GM12878 (cell line): ENCODE measurements around the gene AMPD3. TPM values are rescaled to one million over a fixed set of nuclear protein-coding genes. Genes with fewer than 3 reads are reported as not detected.

Experiments
- ATAC-seq: fragments of 200-7000 bp; cut with Tn5 transposase; 3 replicates; pipeline ENCODE4 v1.9.1; 2020; ENCODE audit warnings: mild to moderate bottlenecking, moderate library complexity
- BruUV-seq: library from RNA; stranded (reverse); fragments of 400-500 nt; replicated peaks from 2 replicates; lab custom pipeline; 2021; lab: Mats Ljungman, UMichigan
- CTCF ChIA-PET: fragments of 300-600 bp; sonication (Branson Sonifier 250); formaldehyde crosslinking; extraction: SDS; loops from one replicate; lab custom pipeline; 2021; ENCODE audit warnings: inconsistent platforms; lab: Yijun Ruan, JAX
- POLR2A ChIA-PET: fragments of 350-600 bp; formaldehyde crosslinking; extraction: SDS; loops from one replicate; lab custom pipeline; 2021; ENCODE audit warnings: inconsistent platforms; lab: Charles Lee
- RAD21 ChIA-PET: fragments of 300-600 bp; sonication (Branson Sonifier 250); formaldehyde crosslinking; loops from one replicate; lab custom pipeline; 2023; ENCODE audit warnings: antibody characterized with exemption; ENCODE audit not compliant: unreplicated experiment; lab: Charles Lee
- SMC1A ChIA-PET: fragments of 300-600 bp; sonication (Branson Sonifier 250); formaldehyde crosslinking; loops from one replicate; lab custom pipeline; 2023; ENCODE audit not compliant: unreplicated experiment, uncharacterized antibody; lab: Charles Lee
- DNase-seq: peaks from one replicate; pipeline ENCODE4 v3.0.0-alpha.2; 2011; ENCODE audit warnings: low read depth, low spot score
- FAIRE-seq: peaks from 3 replicates; lab custom pipeline; 2011; peaks lifted over from hg19 to GRCh38; lab: Jason Lieb, UNC
- H2AFZ ChIP-seq: 2 replicates; pipeline ENCODE4 v1.6.0; 2011; ENCODE audit warnings: low read depth, low read length, control low read depth; ENCODE audit not compliant: control insufficient read depth
- H3K27ac ChIP-seq: 2 replicates; pipeline ENCODE4 v1.5.1; 2011; ENCODE audit warnings: control low read depth; ENCODE audit not compliant: control insufficient read depth, insufficient read depth
- H3K27me3 ChIP-seq, 2 experiments: replicated peaks in 1 of 2; 2 replicates each; pipeline versions ENCODE4 v1.6.0 to v1.6.1; 2011; ENCODE audit warnings: low read length in 1 of 2; ENCODE audit not compliant: control insufficient read depth in 2 of 2, insufficient read depth in 2 of 2
- H3K36me3 ChIP-seq, 2 experiments: 2 replicates each; pipeline ENCODE4 v1.5.1; 2011; ENCODE audit warnings: low read length in 1 of 2; ENCODE audit not compliant: control insufficient read depth in 2 of 2, insufficient read depth in 2 of 2
- H3K4me1 ChIP-seq: 2 replicates; pipeline ENCODE4 v1.6.1; 2011; ENCODE audit warnings: mild to moderate bottlenecking, low read length, moderate library complexity, mixed read lengths; ENCODE audit not compliant: control insufficient read depth, insufficient read depth
- H3K4me2 ChIP-seq: 2 replicates; pipeline ENCODE4 v1.6.0; 2011; ENCODE audit warnings: control low read depth; ENCODE audit not compliant: control insufficient read depth, insufficient read depth
- H3K4me3 ChIP-seq: fragments of 200-600 bp; sonication (generic); 2 replicates; pipeline ENCODE4 v1.5.1; 2016
- H3K79me2 ChIP-seq: 2 replicates; pipeline ENCODE4 v1.6.0; 2011; ENCODE audit warnings: low read length; ENCODE audit not compliant: control insufficient read depth, insufficient read depth
- H3K9ac ChIP-seq: 2 replicates; pipeline ENCODE4 v1.8.0; 2011; ENCODE audit warnings: low read length, control low read depth, mixed read lengths; ENCODE audit not compliant: control insufficient read depth, insufficient read depth
- H3K9me3 ChIP-seq: replicated peaks from 3 replicates; pipeline ENCODE4 v1.5.1; 2011; ENCODE audit warnings: mild to moderate bottlenecking, low read length; ENCODE audit not compliant: control insufficient read depth, insufficient read depth
- H4K20me1 ChIP-seq: 2 replicates; pipeline ENCODE4 v1.6.0; 2011; ENCODE audit not compliant: control insufficient read depth, insufficient read depth
- CEBPZ ChIP-seq: fragments of 150-350 bp; IDR thresholded peaks from 2 replicates; pipeline ENCODE4 v1.6.1; 2016; ENCODE audit warnings: low read depth, low read length
- CHD1 ChIP-seq: IDR thresholded peaks from 2 replicates; pipeline ENCODE4 v1.6.1; 2012; ENCODE audit warnings: low read depth, low read length, improper control_type of control experiment
- CUX1 ChIP-seq: IDR thresholded peaks from 2 replicates; pipeline ENCODE4 v1.6.1; 2012; ENCODE audit warnings: improper control_type of control experiment, low read depth, low read length; ENCODE audit not compliant: insufficient replicate concordance
- E2F4 ChIP-seq: IDR thresholded peaks from 2 replicates; pipeline ENCODE4 v1.6.1; 2012; ENCODE audit warnings: low read depth, low read length, improper control_type of control experiment
- HDAC2 ChIP-seq: fragments of 200-600 bp; sonication (generic); IDR thresholded peaks from 2 replicates; pipeline ENCODE4 v1.6.1; 2017
- IRF3 ChIP-seq: fragments of 450-650 bp; IDR thresholded peaks from 2 replicates; pipeline ENCODE4 v1.6.1; 2014; ENCODE audit warnings: mild to moderate bottlenecking
- IRF4 ChIP-seq: IDR thresholded peaks from 2 replicates; pipeline ENCODE4 v1.6.1; 2011; ENCODE audit warnings: low read depth, low read length
- NR2F1 ChIP-seq: fragments of 450-650 bp; conservative IDR thresholded peaks from 2 replicates; pipeline ENCODE4 v1.6.1; 2017; ENCODE audit warnings: mild to moderate bottlenecking
- RFX5 ChIP-seq: IDR thresholded peaks from 2 replicates; pipeline ENCODE4 v1.6.1; 2011; ENCODE audit warnings: low read depth, low read length, improper control_type of control experiment
- SMARCA5 ChIP-seq: fragments of 450-650 bp; IDR thresholded peaks from 2 replicates; pipeline ENCODE4 v1.6.1; 2017; ENCODE audit warnings: mild to moderate bottlenecking
- SUZ12 ChIP-seq: fragments of 200-600 bp; sonication (generic); IDR thresholded peaks from one replicate; pipeline ENCODE4 v1.6.1; 2018; ENCODE audit warnings: antibody characterized with exemption, mild to moderate bottlenecking; ENCODE audit not compliant: unreplicated experiment
- TARDBP ChIP-seq: IDR thresholded peaks from 2 replicates; pipeline ENCODE4 v1.6.1; 2016; ENCODE audit warnings: borderline replicate concordance
- USF1 ChIP-seq: IDR thresholded peaks from 2 replicates; pipeline ENCODE4 v1.6.1; 2011; ENCODE audit warnings: borderline replicate concordance, low read depth, mild to moderate bottlenecking, moderate library complexity, mixed read lengths, low read length; ENCODE audit not compliant: insufficient read depth; ENCODE audit errors: extremely low read length
- WGBS: methylation state at CpG from one replicate; pipeline ENCODE4 v1.1.6; 2016; ENCODE audit warnings: low lambda C conversion rate; ENCODE audit not compliant: insufficient replicate concordance, insufficient coverage; ENCODE audit errors: missing lambda C conversion rate; 5-methylcytosine and 5-hydroxymethylcytosine counted together
- in situ Hi-C: fragments of 300-500 bp; cut with MboI; formaldehyde crosslinking; loops from 9 replicates; pipeline ENCODE4 v1.14.3; 2018; ENCODE audit warnings: mixed read lengths
- intact Hi-C: fragments of 100-400 bp; cut with micrococcal nuclease; formaldehyde crosslinking; loops from one replicate; pipeline ENCODE4 v1.14.2; 2022; ENCODE audit not compliant: unreplicated experiment
- polyA plus RNA-seq, 11 experiments: library from polyadenylated mRNA; depleted of rRNA in 4 of 11; unstranded in 6 of 11; stranded (reverse) in 5 of 11; fragments of >200 nt; fragmentation: Nextera tagmentation in 4 of 11; fragmentation: Illumina TruSeq in 1 of 11; extraction: Ambion mirVana in 4 of 11; extraction: Trizol in 1 of 11; gene quantifications; 1 replicate in 1 of 11; 2 replicates in 10 of 11; pipeline versions ENCODE4 v1.2.1 to v1.2.3, GENCODE V29; 2011 to 2016; ENCODE audit warnings: inconsistent platforms in 2 of 11, missing spikeins in 2 of 11, low read depth in 1 of 11
- total RNA-seq, 4 experiments: library from RNA; depleted of rRNA in 3 of 4; stranded (reverse); fragments of >200 nt in 3 of 4; fragmentation: Illumina TruSeq in 1 of 4; extraction: Trizol in 1 of 4; gene quantifications; 2 replicates each; pipeline versions ENCODE4 v1.2.1 to v1.2.3, GENCODE V29; 2013 to 2021

Gene AMPD3
- total and polyA plus RNA-seq, 10 of the 15 experiments (the other 5 are each of a cell fraction or from before 2014, with no cell fraction given): 5.6 to 28.6 (median 15.9) TPM

GRCh38 chr11:10410844-10411200 is 44.2 kb upstream of the AMPD3 start:
- no peaks in the 10 kb centered on the region; the same call in 1 of the 2 replicates for H4K20me1 ChIP-seq
- no peaks in the 10 kb centered on the region for H3K36me3 ChIP-seq
- H3K27ac ChIP-seq: no peak overlapping the region
- no peak overlapping the region for H3K4me3 ChIP-seq
- SMC1A ChIA-PET: interaction anchor here (0.9 to 1.8 kb wide), 5 partner anchors 130 to 328 kb away, joined by 3 to 6 read pairs (median 4); partner anchors contain the start of gene RNF141
- no TSS peak for BruUV-seq
- DNase-seq (no peak), FAIRE-seq (no peak), ATAC-seq (no peak)
- POLR2A ChIA-PET: no interaction called here
- RAD21 ChIA-PET: interaction anchor here (0.8 to 1.2 kb wide), 3 partner anchors 8 to 327 kb away, joined by 3 read pairs; no protein-coding TSS in a partner anchor
- H3K4me1 ChIP-seq: peaks cover 7% of the 10 kb centered on the region; the same call in 1 of the 2 replicates
- no peak overlapping the region for H3K9ac ChIP-seq
- intact Hi-C loops (no loop called here), in situ Hi-C loops (no loop called here)
- WGBS: 50% methylated on average over 2 of the region's 2 CpGs
- no peak overlapping the region for H2AFZ ChIP-seq
- no peaks in the 10 kb centered on the region; a peak in 1 of 4 replicates for H3K27me3 ChIP-seq
- H3K4me2 ChIP-seq: no peak overlapping the region
- no peaks in the 10 kb centered on the region for H3K9me3 ChIP-seq
- CTCF ChIA-PET: interaction anchor here (0.7 to 5.9 kb wide), 6 partner anchors 8 to 326 kb away, joined by 3 to 120 read pairs (median 4); no protein-coding TSS in a partner anchor
- H3K79me2 ChIP-seq: no peaks in the 10 kb centered on the region
- no peak for TF ChIP-seq TARDBP
- no peak for TF ChIP-seq IRF3
- TF ChIP-seq HDAC2: no peak
- no peak for TF ChIP-seq E2F4
- TF ChIP-seq SMARCA5: no peak
- TF ChIP-seq CEBPZ: no peak
- TF ChIP-seq RFX5: no peak
- no peak for TF ChIP-seq USF1
- no peak for TF ChIP-seq CUX1
- TF ChIP-seq SUZ12: no peak
- TF ChIP-seq IRF4: no peak
- TF ChIP-seq NR2F1: no peak
- TF ChIP-seq CHD1: no peak
